Anterior cingulate cortex (tissue), 58 donors: ENCODE measurements around the gene CKAP2.
"Not testable (repeated sequence)": the region's sequence is repeated elsewhere in the genome, so short reads cannot be mapped to it uniquely, and the experiment has no call there.

Source experiments
- DNase-seq, 58 donors: peaks; one replicate each; lab custom pipeline; 2025; lab: John Stamatoyannopoulos, UW

Gene CKAP2

DNA sequence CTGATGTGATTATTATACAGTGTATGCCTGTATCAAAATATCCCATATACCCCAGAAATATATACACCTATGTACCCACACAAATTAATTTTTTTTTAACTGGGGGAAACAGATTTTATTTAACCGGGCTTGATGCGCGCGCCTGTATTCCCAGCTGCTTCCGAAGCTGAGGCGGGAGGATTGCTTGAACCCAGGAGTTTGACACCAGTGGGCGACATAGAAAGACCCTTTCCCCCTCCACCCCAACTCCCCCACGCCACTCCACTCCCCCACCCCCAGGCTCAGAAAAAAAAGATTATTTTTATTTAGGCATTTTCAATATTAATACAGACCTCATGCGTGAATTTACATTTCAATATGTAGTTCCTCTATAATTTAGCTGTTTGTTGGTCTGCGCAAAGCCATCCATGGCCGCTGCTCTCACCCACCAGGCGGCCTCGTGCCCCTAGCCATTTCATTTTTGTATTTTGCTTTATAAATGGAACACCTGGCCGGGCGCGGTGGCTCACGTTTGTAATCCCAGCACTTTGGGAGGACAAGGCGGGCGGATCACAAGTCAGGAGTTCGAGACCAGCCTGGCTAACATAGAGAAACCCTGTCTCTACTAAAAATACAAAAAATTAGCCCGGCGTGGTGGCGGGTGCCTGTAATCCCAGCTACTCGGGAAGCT, 4.0 kb upstream of the CKAP2 start:
- DNase-seq = no peak

DNA sequence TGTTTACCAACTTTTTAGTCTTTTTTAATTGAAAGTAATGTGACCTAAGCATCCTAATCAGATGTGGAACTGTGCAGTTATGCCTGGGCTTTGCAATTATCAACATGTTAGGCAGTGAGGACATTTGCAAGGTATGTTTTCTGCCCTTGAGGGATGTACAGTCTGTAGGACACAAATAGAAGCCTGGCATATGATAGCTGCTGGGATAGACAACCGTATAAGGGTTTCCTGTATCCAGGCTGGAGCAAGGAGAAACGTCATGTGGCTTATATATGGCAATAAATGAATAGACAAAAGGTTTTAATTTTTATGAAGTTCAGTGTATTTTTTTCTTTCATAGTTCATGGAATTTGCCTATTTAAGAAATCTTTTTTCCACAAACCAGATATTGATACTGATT, 2.8 kb upstream of the CKAP2 start:
- DNase-seq = no peak

GRCh38 chr13:52454459-52454819, 839 bp upstream of the CKAP2 start:
- DNase-seq = peak in 6 of 58 donors; percentile 0 to 18 (median 12)

- peak in 52 of 58 donors; percentile 13 to 79 (median 58) for DNase-seq
Measured at GRCh38 chr13:52455677-52456041, 381 bp downstream of the CKAP2 start.

DNA sequence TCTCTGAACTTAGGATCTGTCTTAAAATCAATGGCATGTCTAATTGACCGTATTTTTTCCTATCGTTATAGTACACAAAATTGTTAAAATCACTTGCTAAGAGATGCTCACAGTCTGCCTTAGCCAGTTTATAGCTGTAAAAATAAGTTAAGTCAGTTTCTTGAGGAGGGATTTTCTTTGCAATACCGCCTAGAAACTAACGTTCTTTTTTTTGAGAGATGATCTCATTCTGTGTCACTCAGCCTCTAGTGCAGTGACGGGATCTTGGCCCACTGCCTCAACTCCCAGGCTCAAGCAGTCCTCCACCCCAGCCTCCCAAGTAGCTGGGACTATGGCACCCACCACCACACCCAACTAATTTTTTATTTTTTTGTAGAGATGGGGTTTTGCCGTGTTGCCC, 4.4 kb downstream of the CKAP2 start:
- no peak for DNase-seq

DNA sequence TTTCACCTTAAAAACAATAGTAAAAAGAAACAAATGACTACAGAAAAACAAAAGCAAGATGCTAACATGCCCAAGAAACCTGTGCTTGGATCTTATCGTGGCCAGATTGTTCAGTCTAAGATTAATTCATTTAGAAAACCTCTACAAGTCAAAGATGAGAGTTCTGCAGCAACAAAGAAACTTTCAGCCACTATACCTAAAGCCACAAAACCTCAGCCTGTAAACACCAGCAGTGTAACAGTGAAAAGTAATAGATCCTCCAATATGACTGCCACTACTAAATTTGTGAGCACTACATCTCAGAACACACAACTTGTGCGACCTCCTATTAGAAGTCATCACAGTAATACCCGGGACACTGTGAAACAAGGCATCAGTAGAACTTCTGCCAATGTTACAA, 6.0 kb downstream of the CKAP2 start:
- DNase-seq = no peak

DNA sequence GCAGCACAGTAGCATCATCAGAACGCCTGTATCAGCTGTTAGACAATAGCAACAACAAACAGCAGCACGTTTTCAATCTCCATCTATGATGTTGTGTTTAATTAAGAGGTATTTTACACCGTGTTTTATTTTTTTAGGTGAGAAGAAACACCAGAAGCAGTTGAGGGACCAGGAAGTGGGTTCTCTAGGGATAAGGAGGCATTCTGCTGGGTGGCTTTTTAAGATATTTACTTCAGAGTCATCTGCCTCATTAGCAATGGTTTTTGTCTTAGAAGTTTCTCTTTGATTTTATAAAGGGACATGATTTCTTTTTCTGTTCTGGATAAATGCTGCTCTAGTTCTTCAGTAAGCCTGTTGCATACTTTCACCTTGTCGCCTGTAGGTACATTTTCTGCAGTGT, 8.2 kb downstream of the CKAP2 start:
- no peak for DNase-seq

DNA sequence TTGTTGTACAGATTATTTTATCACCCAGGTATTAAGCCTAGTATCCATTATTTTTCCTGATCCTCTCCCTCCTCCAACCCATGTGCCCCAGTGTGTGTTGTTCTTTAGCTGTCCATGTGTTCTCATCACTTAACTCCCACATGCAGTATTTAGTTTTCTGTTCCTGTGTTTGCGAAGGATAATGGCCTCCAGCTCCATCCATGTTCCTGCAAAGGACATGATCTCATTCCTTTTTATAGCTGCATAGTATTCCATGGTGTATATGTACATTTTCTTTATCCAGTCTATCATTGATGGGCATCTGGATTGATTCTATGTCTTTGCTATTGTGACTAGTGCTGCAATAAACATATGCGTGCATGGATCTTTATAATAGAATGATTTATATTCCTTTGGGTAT, 13.2 kb downstream of the CKAP2 start:
- not testable (repeated sequence) for DNase-seq

- not testable (repeated sequence) for DNase-seq
Measured at GRCh38 chr13:52480677-52481428, 25.6 kb downstream of the CKAP2 start.

- DNase-seq = not testable (repeated sequence)
Measured at GRCh38 chr13:52487078-52487477, 31.8 kb downstream of the CKAP2 start.

DNA sequence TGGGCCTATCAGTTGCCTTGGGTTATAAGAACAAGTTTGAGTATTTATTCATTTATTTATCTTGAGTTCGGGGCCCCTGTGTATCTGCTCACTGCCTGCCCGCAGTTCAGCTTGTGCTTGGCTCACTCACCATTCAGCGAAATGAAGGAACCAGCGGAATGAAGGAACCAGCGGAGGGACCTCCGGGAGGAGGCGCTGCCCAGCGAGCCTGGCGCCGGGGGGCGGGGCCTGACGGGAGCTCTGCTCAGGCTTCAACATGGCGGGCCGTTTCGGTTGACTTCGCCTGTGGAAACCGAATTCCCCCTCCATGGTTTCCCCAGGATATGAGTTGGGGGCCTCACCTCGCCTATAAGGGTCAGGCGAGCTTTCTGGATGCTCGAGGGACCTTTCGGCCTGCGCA, 33.5 kb downstream of the CKAP2 start:
- DNase-seq = not testable (repeated sequence)

GRCh38 chr13:52491015-52491414, 35.7 kb downstream of the CKAP2 start:
- DNase-seq = not testable (repeated sequence)

DNA sequence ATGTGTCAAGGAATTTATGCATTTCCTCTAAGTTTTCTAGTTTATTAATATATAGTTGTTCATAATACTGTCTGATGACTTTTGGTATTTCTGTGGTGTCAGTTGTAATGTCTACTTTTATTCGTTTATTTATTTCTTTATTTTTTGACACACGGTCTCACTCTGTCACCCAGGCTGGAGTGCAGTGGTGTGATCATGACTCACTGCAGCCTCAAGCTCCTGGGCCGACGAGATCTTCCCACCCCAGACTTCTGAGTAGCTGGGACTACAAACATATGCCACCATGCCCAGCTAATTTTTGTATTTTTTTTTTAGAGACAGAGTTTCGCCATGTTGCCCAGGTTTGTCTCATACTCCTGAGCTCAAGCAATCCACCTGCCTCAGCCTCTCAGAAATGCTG, 39.0 kb downstream of the CKAP2 start:
- DNase-seq = not testable (repeated sequence)

- not testable (repeated sequence) for DNase-seq
Measured at GRCh38 chr13:52497979-52498378, 42.7 kb downstream of the CKAP2 start.

DNA sequence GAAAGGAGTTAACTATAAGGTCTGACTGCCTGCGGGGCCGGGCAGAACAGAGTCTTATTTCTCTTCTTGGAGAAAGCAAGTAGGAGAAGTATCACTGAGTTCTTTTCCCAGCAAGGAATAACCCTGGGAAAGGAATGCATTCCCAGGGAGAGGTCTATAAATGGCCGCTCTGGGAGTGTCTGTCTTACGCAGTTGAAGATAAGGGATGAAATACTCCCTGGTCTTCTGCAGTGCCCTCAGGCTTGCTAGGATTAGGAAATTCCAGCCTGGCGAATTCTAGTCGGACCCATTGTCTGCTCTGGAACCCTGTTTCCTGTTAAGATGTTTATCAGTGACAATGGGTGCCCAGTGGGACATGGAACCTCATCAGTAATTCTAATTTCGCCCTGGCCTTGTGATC, 47.0 kb downstream of the CKAP2 start:
- DNase-seq = not testable (repeated sequence)

GRCh38 chr13:52505843-52506242, 50.6 kb downstream of the CKAP2 start:
- not testable (repeated sequence) for DNase-seq

DNA sequence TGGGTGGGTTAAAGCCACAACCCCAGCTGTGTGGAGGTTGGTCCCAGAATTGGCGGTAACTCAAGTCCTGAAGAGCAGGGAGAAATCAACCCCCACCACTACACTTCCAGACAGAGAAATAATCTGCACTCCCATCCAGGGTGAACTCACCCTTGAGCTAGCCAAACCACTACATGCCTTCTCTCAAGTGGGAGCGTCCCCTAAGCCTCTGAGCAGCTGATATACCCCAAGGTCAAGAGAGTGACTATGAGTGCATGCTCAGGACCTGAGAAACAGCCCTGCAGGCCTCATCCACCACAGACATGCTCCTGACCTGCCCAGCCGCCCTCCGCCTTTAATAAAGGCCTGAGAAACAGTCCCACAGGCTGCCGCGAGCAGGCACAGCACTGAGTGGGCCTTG, 54.3 kb downstream of the CKAP2 start:
- DNase-seq = not testable (repeated sequence)

- not testable (repeated sequence) for DNase-seq
Measured at GRCh38 chr13:52510221-52510797, 55.0 kb downstream of the CKAP2 start.

DNA sequence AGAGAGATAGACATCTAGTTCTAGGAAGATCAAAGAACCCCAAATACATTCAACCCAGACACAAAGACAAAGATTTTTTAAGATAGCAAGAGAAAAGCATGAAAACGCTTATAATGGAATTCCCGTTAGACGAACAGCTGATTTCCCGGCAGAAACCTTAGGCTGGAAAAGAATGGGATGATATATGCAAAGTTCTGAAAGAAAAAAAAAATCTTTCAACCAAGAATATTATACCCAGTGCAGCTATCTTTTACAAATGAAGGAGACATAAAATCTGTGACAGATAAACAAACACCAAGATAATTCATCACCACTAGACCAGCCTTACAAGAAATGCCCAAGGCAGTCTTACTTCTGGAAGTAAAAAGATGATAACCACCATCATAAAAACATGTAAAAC, 56.3 kb downstream of the CKAP2 start:
- DNase-seq = not testable (repeated sequence)

DNA sequence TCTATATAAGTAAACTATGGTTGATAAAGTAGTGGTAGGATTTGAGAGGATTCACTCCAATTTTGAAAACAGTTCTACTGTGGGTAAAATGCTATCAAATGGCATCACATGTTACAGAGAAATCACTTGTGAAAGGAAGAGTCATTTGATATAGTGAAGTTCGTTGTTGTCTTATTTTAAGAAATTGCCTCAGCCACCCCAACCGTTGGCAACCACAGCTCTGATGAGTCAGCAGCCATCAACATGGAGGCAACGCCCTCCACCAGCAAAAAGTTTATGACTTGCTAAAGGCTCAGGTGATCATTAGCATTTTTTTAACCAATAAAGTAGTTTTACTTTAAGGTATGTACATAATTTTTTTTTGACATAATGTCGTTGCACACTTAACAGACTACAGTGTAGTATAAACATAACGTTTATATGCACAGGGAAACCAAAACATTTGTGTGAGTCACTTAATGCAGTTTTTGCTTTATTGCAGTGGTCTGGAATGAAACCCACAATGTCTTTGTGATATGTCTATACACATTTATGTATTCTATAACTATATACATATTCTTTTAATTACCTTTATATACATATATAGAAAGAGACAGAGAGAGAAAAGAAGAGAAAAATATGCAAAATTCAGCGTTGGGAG, 58.8 kb downstream of the CKAP2 start:
- DNase-seq = not testable (repeated sequence)

DNA sequence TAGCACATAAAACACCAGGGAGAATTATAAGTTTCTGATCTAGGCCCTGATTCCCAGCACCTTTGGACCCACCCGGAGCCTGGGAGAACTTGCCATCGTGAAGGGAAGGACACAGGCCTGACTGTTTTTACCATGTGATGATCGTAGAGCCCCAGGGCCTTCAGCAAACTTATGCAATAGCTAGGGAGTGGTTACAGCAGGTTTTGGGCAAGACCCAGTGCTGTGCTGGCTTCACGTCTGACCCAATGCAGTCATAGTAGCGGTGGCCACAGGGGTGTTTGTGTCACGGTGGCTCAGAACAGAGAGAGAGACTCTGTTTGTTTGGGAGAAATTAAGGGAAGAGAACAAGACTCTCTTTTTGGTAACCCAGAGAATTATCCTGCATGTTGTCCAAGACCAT, 68.0 kb downstream of the CKAP2 start:
- not testable (repeated sequence) for DNase-seq
